Keratinocyte (primary cell): Measurements from ENCODE around the gene ADGRD1.

Experiments used
- CTCF ChIP-seq, 3 experiments: IDR thresholded peaks in 1 of 3; conservative IDR thresholded peaks in 1 of 3; optimal IDR thresholded peaks in 1 of 3; 2 replicates in 2 of 3; 3 replicates in 1 of 3; pipeline versions ENCODE3 to v1.5.1; 2011; ENCODE audit warnings: low read length in 3 of 3, mild to moderate bottlenecking in 3 of 3, moderate library complexity in 2 of 3, control low read depth in 1 of 3, inconsistent platforms in 1 of 3; ENCODE audit not compliant: insufficient read depth in 2 of 3; ENCODE audit errors: extremely low read depth in 1 of 3
- EZH2 ChIP-seq: IDR thresholded peaks from one replicate; pipeline ENCODE4 v1.6.1; 2012; ENCODE audit warnings: inconsistent platforms, mild to moderate bottlenecking, low read length, moderate library complexity

- no peak for TF ChIP-seq CTCF (optimal IDR thresholded peaks at IDR 0.05 in 1 of 3, IDR thresholded peaks at IDR 0.05 in 1 of 3, conservative IDR thresholded peaks at IDR 0.05 in 1 of 3; ENCODE audit: extremely low read depth in 1 of 3, insufficient read depth in 2 of 3, low read length in 3 of 3)
- TF ChIP-seq EZH2: no peak
These were observed 77.0 kb downstream of the ADGRD1 start for GRCh38 chr12:131030472-131031328.
